GM15510 (cell line): ENCODE data around the gene BLNK.

Source experiments
- POLR2A ChIP-seq: IDR thresholded peaks from 3 replicates; pipeline ENCODE4 v1.6.1; 2011; ENCODE audit warnings: borderline replicate concordance; ENCODE audit not compliant: insufficient read length; ENCODE audit errors: extremely low read depth

The BLNK gene

DNA sequence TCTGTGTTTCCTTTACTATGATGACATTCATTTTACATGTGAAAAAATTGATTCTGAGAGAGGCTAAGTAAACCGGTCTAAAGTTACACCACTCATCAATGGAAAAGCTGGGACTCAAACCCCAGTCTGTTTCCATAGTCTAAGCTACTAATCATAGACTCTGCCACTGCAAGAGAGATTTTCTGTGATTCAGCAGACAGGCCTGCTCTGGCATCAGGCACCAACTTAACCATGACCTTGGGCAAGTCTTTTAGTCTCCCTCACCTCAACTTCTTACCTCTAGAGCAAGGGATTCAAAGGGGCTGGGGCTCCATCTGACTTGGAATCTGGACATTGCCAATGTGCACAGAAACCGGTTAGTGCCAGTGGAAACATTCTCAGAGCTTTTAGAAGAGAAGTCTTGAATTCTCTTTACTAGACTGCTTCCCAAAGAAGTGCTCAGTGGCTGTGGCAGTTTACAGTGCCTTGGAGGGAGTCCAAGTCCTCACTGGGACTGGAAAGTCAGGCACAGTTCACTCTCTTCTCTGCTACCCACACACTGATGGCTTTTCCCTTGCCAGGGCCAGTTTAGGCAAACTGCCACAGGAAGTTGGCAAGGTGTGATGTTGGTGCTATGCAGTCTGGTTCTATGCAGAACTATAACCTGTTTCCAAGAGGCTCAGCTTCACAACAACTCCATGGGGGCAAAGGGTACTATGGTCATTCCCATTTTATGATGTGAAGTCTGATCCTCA is 4.5 kb upstream of the BLNK start:
- TF ChIP-seq POLR2A = no peak

- no peak for TF ChIP-seq POLR2A
Observed at GRCh38 chr10:96272316-96273280, 1.2 kb upstream of the BLNK start.

GRCh38 chr10:96270571-96270970 is 798 bp downstream of the BLNK start:
- no peak for TF ChIP-seq POLR2A

DNA sequence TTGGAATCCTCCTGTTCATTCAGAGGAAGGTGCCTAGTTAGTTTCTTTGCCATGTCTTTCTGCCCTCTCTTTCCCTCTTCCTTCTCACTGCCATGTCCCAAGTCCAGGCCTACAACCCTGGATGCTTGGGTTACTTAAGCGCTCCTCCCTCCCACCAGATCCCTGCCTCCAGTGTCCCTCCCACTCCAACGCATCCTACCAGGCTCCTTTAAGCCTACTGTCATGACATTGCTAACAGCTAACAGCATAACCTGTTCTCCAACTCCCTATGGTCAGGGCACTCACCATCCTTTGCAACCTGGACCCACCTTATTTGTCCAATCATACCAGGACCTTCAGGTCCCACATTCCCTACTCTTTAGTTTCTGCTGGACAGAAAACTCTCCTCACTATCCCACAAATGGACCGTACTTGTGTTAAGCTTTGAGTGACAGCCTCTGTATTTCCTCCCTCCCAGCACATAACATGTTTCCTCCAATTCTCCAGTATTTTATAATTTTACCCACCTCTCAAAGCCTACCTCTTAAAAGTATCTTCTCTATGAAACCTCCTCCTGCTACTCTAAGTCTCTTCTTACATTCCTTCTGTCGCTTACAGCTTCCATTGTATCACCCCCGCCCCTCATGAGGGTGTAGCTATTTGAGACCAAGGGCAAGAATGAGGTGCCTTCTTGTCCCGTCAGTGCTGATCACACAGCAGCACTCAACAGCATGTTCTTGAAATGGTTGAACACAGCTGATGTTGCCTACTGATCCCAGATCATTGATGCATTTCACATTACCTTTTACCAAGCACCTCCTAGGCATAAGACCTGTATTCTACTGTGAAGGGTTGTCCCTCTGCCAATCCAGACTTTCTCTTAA is 1.7 kb downstream of the BLNK start:
- no peak for TF ChIP-seq POLR2A

- TF ChIP-seq POLR2A = no peak
Observed at GRCh38 chr10:96268341-96268909, 2.9 kb downstream of the BLNK start.

DNA sequence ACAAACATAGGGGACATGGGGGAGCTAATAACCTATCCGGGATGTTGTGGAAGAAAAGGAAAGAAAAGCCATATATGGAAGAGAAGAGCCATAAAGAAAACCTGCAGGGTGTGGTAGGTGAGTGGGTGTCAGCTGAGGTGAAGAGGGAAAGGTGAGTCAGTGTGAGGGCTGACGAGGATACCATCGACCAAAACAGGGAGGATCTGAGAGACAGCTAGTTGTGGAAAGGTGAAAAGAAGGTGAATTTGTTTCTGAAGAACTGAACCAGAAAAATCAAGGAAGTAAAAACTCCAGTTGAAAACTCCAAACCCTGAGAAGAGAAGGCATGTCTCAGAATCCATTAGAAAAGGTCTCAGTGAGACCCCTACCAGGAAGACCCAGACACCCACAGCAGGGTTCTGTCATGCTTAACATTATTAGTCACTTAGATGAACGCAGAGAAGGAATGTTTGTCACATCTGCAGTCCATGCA is 4.1 kb downstream of the BLNK start:
- TF ChIP-seq POLR2A = no peak

DNA sequence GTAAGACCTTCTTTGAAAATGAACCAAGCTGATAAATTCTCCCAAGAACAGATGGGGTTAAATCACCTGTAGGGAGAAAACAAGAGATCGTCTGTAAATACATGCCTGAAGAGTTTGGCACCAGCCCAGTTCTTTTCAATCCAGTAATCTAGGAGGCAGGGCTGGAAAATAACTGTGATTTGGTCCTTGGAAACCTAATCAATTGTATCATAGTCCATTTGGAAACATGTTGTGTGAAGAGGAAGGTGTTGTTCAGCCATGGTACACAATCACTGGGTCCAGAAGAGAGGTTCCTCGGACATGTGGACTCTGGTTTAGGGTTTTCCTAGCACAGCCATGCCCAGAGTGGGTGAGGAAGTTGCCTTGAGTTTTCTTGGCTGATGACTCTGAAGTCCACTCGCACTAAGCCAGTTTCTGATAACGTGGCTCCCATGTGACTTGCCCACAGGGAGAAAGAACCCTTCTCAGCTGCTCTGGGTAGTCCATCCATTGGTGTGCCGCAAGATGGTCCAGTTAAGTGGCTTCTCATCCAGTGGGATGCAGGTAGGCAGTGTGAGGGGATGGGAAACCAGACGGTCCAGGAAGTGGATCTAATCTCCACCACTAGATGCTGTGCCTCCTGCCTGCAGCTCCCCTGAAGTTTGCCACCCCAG is 5.1 kb downstream of the BLNK start:
- TF ChIP-seq POLR2A = no peak

- TF ChIP-seq POLR2A = no peak
Observed at GRCh38 chr10:96264938-96265337, 6.4 kb downstream of the BLNK start.

DNA sequence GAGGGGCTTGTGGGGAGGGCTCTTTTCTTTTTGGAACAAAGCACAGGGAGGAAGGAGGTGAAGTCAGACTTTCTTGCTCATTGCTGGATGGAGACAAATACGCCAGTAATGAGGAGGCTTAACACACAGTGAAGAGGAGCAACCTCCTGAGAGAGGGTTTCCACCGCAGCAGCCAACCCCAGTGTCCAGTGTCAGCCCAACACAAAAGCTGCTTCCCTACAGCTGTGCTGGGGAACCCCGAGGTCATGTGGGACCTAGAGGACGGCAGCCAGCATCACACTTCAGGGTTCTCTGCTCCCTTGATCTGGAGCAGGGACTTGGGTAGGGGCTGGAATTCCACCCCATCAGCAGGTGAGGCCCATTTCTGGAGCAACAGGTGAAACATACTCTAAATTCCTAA is 7.7 kb downstream of the BLNK start:
- TF ChIP-seq POLR2A = no peak

GRCh38 chr10:96263176-96263575 is 8.2 kb downstream of the BLNK start:
- no peak for TF ChIP-seq POLR2A

GRCh38 chr10:96261930-96262329 is 9.4 kb downstream of the BLNK start:
- TF ChIP-seq POLR2A = no peak

DNA sequence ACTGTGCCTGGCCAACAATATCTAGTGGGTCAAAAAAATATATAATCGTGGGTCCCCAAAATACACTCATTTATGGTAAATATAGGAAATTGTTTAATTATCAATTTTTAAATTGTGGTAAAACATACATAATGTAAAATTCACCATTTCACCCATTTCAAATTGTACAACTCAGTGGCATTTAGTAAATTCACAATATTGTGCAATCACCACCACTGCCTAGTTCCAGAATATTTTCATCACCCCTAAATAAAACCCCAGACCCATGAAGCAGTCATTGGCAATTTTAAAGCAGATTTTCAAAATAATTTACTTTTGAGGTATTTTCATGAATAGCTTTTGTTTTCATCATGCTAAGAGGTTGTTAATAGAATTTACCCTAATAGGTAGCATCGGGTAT is 10.2 kb downstream of the BLNK start:
- TF ChIP-seq POLR2A = no peak

DNA sequence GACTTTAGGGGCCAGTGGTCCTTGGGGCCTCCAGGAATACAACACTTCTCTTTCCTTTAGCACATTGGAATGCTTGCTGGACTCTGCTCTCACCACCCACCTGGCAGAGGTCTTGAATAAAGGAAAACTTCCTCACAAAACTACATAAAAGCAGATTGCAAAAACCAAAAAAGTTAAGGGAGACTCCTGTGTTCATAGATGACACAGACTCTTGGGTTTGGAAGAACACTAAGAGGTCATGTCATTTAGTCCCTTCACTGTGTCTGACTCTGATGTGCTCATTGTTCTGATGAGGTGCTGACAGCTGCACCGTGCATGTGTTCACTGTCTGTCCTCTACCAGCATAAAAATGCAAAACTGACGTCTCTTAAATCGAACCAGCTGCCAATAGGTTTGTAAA is 11.4 kb downstream of the BLNK start:
- TF ChIP-seq POLR2A = no peak

DNA sequence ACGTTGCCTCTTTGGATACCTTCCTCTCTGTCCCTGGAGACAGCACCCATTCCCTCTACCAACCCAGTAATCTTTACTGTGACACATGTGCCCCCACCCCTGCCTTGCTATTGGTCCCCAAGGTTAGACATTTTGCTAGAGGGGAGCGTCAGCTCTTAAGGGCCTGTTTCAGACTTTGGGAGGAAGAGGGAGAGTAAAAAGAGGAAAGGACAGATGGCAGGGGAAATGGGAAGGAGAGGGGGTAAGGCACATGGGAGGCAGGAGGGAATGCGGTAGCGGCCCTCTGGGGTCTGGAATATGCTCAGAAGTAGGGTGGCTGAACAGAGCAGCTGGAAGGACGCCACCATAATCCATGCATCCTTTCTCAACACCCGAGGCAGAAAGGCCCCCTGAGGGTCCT is 12.2 kb downstream of the BLNK start:
- no peak for TF ChIP-seq POLR2A
